ENCODE measurements around the gene DNAH2.

Gene DNAH2

GRCh38 chr17:7767405-7768021 lies 50.0 kb downstream of the DNAH2 start:
- Histone ChIP-seq H3K4me3 (ENCODE audit: insufficient read depth, low read length, poor library complexity, severe bottlenecking) (no peak overlapping the region), H3K79me2 (ENCODE audit: insufficient read depth, low read length) (no peaks in the 10 kb centered on the region), H4K20me1 (ENCODE audit: low read depth, low read length) (no peaks in the 10 kb centered on the region), H3F3A (ENCODE audit: insufficient read depth) (no peaks in the 10 kb centered on the region), H3K9ac (ENCODE audit: low read length) (no peak overlapping the region), H3K27ac (ENCODE audit: low read depth, low read length) (no peak overlapping the region), H3K36me3 (ENCODE audit: low read length) (no peaks in the 10 kb centered on the region), H3K27me3 (ENCODE audit: low read length) (no peaks in the 10 kb centered on the region), H3K9me2 (replicated peaks; ENCODE audit: insufficient read depth, low read length) (no peaks in the 10 kb centered on the region), H3K4me2 (ENCODE audit: low read depth, low read length, poor library complexity, severe bottlenecking) (no peak overlapping the region), H3K9me3 (ENCODE audit: insufficient read depth, low read length) (no peaks in the 10 kb centered on the region), H2AFZ (ENCODE audit: low read depth, low read length, severe bottlenecking) (no peak overlapping the region)
- TF ChIP-seq CTCF (IDR thresholded peaks at IDR 0.05; ENCODE audit: insufficient read depth, low read length, poor library complexity, severe bottlenecking) (no peak), EZH2phosphoT487 (conservative IDR thresholded peaks at IDR 0.05; ENCODE audit: low read length) (no peak)

- no peaks in the 10 kb centered on the region for H3K79me2 ChIP-seq (ENCODE audit: insufficient read depth, low read length)
- H3K9me3 ChIP-seq (ENCODE audit: insufficient read depth, low read length), result no peaks in the 10 kb centered on the region
- H3K9ac ChIP-seq (ENCODE audit: low read length), result no peak overlapping the region
- H3K4me3 ChIP-seq (ENCODE audit: insufficient read depth, low read length, poor library complexity, severe bottlenecking), result no peak overlapping the region
- H4K20me1 ChIP-seq (ENCODE audit: low read depth, low read length), result no peaks in the 10 kb centered on the region
- no peak overlapping the region for H3K27ac ChIP-seq (ENCODE audit: low read depth, low read length)
- no peak overlapping the region for H2AFZ ChIP-seq (ENCODE audit: low read depth, low read length, severe bottlenecking)
- H3K9me2 ChIP-seq (replicated peaks; ENCODE audit: insufficient read depth, low read length), result no peaks in the 10 kb centered on the region
- H3F3A ChIP-seq (ENCODE audit: insufficient read depth), result no peaks in the 10 kb centered on the region
- no peaks in the 10 kb centered on the region for H3K27me3 ChIP-seq (ENCODE audit: low read length)
- H3K4me2 ChIP-seq (ENCODE audit: low read depth, low read length, poor library complexity, severe bottlenecking), result no peak overlapping the region
- TF ChIP-seq EZH2phosphoT487 (conservative IDR thresholded peaks at IDR 0.05; ENCODE audit: low read length), result no peak
- no peak for TF ChIP-seq CTCF (IDR thresholded peaks at IDR 0.05; ENCODE audit: insufficient read depth, low read length, poor library complexity, severe bottlenecking)
- no peaks in the 10 kb centered on the region for H3K36me3 ChIP-seq (ENCODE audit: low read length)
Measured at GRCh38 chr17:7769854-7770253, 52.3 kb downstream of the DNAH2 start.

- Histone ChIP-seq H3K79me2 (ENCODE audit: insufficient read depth, low read length) (no peaks in the 10 kb centered on the region), H4K20me1 (ENCODE audit: low read depth, low read length) (no peaks in the 10 kb centered on the region), H3K4me2 (ENCODE audit: low read depth, low read length, poor library complexity, severe bottlenecking) (no peak overlapping the region), H3K9me3 (ENCODE audit: insufficient read depth, low read length) (no peaks in the 10 kb centered on the region), H3K27me3 (ENCODE audit: low read length) (no peaks in the 10 kb centered on the region), H3K36me3 (ENCODE audit: low read length) (no peaks in the 10 kb centered on the region), H3K9me2 (replicated peaks; ENCODE audit: insufficient read depth, low read length) (no peaks in the 10 kb centered on the region), H3F3A (ENCODE audit: insufficient read depth) (no peaks in the 10 kb centered on the region), H3K4me3 (ENCODE audit: insufficient read depth, low read length, poor library complexity, severe bottlenecking) (no peak overlapping the region), H3K9ac (ENCODE audit: low read length) (no peak overlapping the region), H3K27ac (ENCODE audit: low read depth, low read length) (no peak overlapping the region), H2AFZ (ENCODE audit: low read depth, low read length, severe bottlenecking) (no peak overlapping the region)
- TF ChIP-seq CTCF (IDR thresholded peaks at IDR 0.05; ENCODE audit: insufficient read depth, low read length, poor library complexity, severe bottlenecking) (no peak), EZH2phosphoT487 (conservative IDR thresholded peaks at IDR 0.05; ENCODE audit: low read length) (no peak)
Measured at GRCh38 chr17:7774055-7774521, 56.5 kb downstream of the DNAH2 start.

Measured in SU-DHL-6 (cell line).